Peyer's patch (tissue), 4 donors: ENCODE results near the gene ANKRD44. TPM values are rescaled to one million over a fixed set of nuclear protein-coding genes. Genes with fewer than 3 reads are reported as not detected.
A peak's percentile ranks its signal among the peaks of the same experiment; 100 is the strongest.

Experiments used
- DNase-seq, 3 donors: peaks; one replicate each; pipeline ENCODE4 v3.0.0-alpha.2; 2017 to 2019
- H3K27ac ChIP-seq, 4 donors: fragments of 200-600 bp; sonication (generic); one replicate each; pipeline ENCODE4 v1.5.1; 2016 to 2019
- H3K27me3 ChIP-seq, 2 donors: fragments of 200-600 bp; sonication (generic); one replicate each; pipeline ENCODE4 v1.5.1; 2019
- H3K36me3 ChIP-seq, 3 donors: fragments of 200-600 bp; sonication (generic); one replicate each; pipeline ENCODE4 v1.5.1; 2016 to 2019
- H3K4me1 ChIP-seq, 4 donors: fragments of 200-600 bp; sonication (generic); one replicate each; pipeline ENCODE4 v1.5.1; 2016 to 2019
- H3K4me3 ChIP-seq, 4 donors: fragments of 200-600 bp; sonication (generic); 1 replicate in 3 of 4; 2 replicates in 1 of 4; pipeline ENCODE4 v1.5.1; 2016 to 2019; ENCODE audit warnings: mild to moderate bottlenecking in 1 of 4
- H3K9me3 ChIP-seq, 4 donors: fragments of 200-600 bp; sonication (generic); one replicate each; pipeline ENCODE4 v1.5.1; 2016 to 2019; ENCODE audit warnings: mild to moderate bottlenecking in 1 of 4
- POLR2A ChIP-seq, 2 donors: fragments of 450-650 bp; IDR thresholded peaks; one replicate each; pipeline ENCODE4 v1.5.1; 2017; ENCODE audit warnings: antibody characterized with exemption in 2 of 2, mild to moderate bottlenecking in 2 of 2, moderate library complexity in 2 of 2
- total RNA-seq, 4 donors: library from RNA; depleted of rRNA; stranded (reverse); fragments of >200 nt; gene quantifications; one replicate each; pipeline ENCODE4 v1.1.0, GENCODE V29; 2016
- TF ChIP-seq, protein P1 (sequence below), 6 experiments: fragments of 450-650 bp in 4 of 6; fragments of 200-600 bp in 2 of 6; sonication (generic) in 1 of 6; IDR thresholded peaks; one replicate each; pipeline ENCODE4 v1.5.1; 2017 to 2019; ENCODE audit warnings: antibody characterized with exemption in 6 of 6, mild to moderate bottlenecking in 3 of 6, moderate library complexity in 1 of 6

Gene ANKRD44
- total RNA-seq, 4 donors from 2014 or later: 24.8 to 215 (median 32.0) TPM

DNA sequence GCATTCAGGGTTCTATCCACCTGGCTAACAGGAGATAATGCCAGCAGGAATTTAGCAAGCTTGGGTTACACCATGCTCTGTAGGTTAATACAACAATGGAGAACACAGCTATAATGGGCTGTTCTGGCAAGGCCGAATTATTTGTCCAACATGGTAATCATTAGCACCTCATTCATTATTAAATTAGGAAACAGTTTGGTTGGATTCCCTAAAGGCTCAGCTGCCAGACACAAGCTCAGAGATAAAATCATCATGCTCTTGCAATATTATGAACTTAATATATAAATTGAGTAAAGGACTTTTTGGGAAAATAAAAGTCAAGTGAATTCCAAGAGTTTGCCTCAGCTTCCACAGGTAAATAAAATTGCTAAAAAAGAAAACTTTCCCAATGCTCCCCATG lies 166.4 kb downstream of the ANKRD44 start:
- DNase-seq: no peak
- TF ChIP-seq, protein P1, sequence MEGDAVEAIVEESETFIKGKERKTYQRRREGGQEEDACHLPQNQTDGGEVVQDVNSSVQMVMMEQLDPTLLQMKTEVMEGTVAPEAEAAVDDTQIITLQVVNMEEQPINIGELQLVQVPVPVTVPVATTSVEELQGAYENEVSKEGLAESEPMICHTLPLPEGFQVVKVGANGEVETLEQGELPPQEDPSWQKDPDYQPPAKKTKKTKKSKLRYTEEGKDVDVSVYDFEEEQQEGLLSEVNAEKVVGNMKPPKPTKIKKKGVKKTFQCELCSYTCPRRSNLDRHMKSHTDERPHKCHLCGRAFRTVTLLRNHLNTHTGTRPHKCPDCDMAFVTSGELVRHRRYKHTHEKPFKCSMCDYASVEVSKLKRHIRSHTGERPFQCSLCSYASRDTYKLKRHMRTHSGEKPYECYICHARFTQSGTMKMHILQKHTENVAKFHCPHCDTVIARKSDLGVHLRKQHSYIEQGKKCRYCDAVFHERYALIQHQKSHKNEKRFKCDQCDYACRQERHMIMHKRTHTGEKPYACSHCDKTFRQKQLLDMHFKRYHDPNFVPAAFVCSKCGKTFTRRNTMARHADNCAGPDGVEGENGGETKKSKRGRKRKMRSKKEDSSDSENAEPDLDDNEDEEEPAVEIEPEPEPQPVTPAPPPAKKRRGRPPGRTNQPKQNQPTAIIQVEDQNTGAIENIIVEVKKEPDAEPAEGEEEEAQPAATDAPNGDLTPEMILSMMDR (IDR thresholded peaks at IDR 0.05): no peak
- no peak for TF ChIP-seq POLR2A (IDR thresholded peaks at IDR 0.05)
- Histone ChIP-seq H3K4me1 (peaks cover 0 to 34% (median 13%) of the 10 kb centered on the region in 4 donors), H3K27me3 (no peaks in the 10 kb centered on the region), H3K36me3 (no peaks in the 10 kb centered on the region), H3K9me3 (no peaks in the 10 kb centered on the region), H3K4me3 (no peak overlapping the region), H3K27ac (peak overlapping the region in 2 of 4 donors; percentile 74 to 78)

DNA sequence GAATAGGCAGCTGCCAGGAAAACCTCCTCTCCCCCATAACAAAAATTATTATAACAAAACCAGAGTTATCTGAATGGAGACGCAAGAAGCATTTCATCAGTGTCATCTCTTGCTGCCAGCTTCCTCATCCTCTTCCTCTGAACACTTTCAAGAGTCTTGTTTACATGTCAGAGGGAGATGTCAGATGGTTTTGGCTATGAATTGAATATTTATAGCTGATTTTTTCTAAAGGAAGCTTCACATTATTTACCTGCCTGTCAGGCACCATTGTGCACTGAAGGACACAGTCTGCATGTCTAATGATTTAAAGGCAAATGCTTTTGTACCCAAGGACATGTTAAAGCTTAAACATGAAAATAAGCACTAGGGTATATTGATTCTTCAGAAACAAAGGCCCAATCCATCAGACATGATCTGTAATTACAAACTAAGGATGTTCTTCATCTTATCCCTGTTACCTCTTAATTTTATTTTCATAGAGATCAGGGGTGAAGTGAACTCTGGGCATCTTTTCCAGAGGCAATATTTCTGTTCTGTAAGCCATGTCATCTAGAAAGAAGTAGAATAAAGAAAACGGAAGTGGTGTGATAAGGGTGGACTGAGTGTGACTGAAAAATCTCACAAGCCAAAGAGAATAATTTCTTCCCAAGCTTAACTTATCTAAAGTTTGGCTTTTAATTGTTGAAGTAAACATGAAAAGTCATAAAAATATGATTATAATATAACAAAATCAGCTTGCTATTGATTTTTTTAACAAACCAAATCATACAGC lies 168.7 kb downstream of the ANKRD44 start:
- Histone ChIP-seq H3K27ac (peak overlapping the region in 2 of 4 donors; percentile 61 to 72), H3K4me3 (no peak overlapping the region), H3K36me3 (no peaks in the 10 kb centered on the region), H3K27me3 (no peaks in the 10 kb centered on the region), H3K4me1 (peaks cover 0 to 49% (median 5%) of the 10 kb centered on the region in 4 donors), H3K9me3 (no peaks in the 10 kb centered on the region)
- DNase-seq: no peak
- no peak for TF ChIP-seq POLR2A (IDR thresholded peaks at IDR 0.05)
- TF ChIP-seq, protein P1 (IDR thresholded peaks at IDR 0.05): no peak

DNA sequence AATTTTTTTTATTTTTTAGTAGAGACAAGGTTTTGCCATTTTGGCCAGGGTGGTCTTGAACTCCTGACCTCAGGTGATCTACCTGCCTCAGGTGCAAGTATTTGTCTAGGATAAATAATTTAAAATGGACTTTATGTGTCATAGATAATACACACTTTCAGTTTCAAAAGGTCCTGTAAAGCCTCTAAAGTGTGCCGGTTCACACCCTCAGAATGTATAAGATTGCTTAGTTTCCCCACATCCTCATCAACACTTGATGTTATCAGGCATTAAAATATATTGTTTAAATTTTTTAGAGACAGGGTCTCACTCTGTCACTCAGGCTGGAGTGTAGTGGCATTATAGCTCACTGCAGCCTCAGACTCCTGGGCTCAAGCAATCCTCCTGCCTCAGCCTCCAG lies 170.5 kb downstream of the ANKRD44 start:
- H3K27ac ChIP-seq: peak overlapping the region in 1 of 4 donors; percentile 72
- H3K4me1 ChIP-seq: peaks cover 0 to 35% (median 4%) of the 10 kb centered on the region in 4 donors
- TF ChIP-seq POLR2A (IDR thresholded peaks at IDR 0.05): no peak
- TF ChIP-seq, protein P1 (IDR thresholded peaks at IDR 0.05): no peak
- DNase-seq: no peak
- H3K9me3 ChIP-seq: no peaks in the 10 kb centered on the region
- H3K36me3 ChIP-seq: no peaks in the 10 kb centered on the region
- no peak overlapping the region for H3K4me3 ChIP-seq
- no peaks in the 10 kb centered on the region for H3K27me3 ChIP-seq

DNA sequence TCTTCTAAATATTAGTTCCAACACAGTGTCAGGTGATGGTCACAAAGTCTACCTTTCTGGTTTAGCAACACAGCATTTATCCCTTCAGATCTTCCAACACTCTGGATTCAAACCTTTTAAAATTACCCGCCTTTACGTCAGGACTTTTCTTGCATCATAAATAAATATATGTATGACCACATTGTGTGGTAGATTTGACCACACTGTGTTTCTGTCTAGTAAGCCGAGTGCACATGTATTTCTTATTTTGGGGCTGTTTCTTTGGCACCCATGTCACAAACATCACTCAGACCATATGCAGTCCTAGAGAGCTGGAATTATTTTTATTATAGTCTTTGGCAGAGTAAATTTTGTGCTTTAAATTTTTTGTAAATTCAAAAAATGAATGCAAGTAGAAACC lies 172.1 kb downstream of the ANKRD44 start:
- Histone ChIP-seq H3K9me3 (no peaks in the 10 kb centered on the region), H3K36me3 (no peaks in the 10 kb centered on the region), H3K4me1 (peaks cover 0 to 29% (median 4%) of the 10 kb centered on the region in 4 donors), H3K4me3 (no peak overlapping the region), H3K27me3 (no peaks in the 10 kb centered on the region), H3K27ac (peak overlapping the region in 2 of 4 donors; percentile 5 to 66)
- DNase-seq: no peak
- TF ChIP-seq, protein P1 (IDR thresholded peaks at IDR 0.05): no peak
- TF ChIP-seq POLR2A (IDR thresholded peaks at IDR 0.05): no peak

DNA sequence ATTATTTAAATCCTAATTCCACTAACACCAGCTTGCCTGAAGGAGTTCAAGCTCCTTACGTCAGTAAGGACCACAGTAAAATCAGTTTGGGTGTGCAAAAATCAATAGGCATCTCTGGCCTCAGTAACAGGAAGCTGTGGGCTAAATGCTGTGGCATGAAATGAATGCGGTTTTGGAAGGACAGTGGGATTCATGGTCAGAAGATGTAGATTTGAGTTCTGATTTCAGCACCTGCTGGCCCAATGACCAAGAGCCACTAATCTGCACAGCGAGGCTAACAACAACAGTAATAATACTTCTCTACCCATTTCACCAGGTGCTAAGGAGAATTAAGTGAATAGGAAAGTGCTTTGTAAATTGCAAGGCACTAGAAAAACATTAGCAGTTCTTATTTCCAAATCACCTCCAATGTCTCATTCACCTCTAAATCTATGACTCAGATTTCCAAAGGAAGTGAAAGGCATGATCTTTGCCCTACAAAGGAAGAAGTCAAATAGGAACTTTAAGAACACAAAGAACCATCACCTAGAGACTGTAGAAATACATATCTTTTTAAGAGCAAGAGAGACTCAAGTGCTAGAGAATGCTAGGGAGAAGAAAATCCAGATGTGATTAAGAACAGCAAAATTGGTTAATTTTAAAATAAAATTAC lies 172.6 kb downstream of the ANKRD44 start:
- no peaks in the 10 kb centered on the region for H3K27me3 ChIP-seq
- H3K9me3 ChIP-seq: no peaks in the 10 kb centered on the region
- H3K4me3 ChIP-seq: no peak overlapping the region
- TF ChIP-seq POLR2A (IDR thresholded peaks at IDR 0.05): no peak
- TF ChIP-seq, protein P1 (IDR thresholded peaks at IDR 0.05): no peak
- H3K36me3 ChIP-seq: no peaks in the 10 kb centered on the region
- H3K27ac ChIP-seq: peak overlapping the region in 2 of 4 donors; percentile 21 to 66
- H3K4me1 ChIP-seq: peaks cover 0 to 29% (median 4%) of the 10 kb centered on the region in 4 donors
- DNase-seq: no peak
